Skin epidermis (tissue), 12 donors: ENCODE results near the gene CC2D2A.
"Not testable (repeated sequence)": the region's sequence is repeated elsewhere in the genome, so short reads cannot be mapped to it uniquely, and the experiment has no call there.

Experiments
- H3K27ac ChIP-seq, 21 experiments: fragments of 200-600 bp; sonication (generic) in 11 of 21; one replicate each; pipeline ENCODE4 v1.5.0; 2020; ENCODE audit warnings: mild to moderate bottlenecking in 3 of 21, inconsistent platforms in 2 of 21, moderate library complexity in 2 of 21
- H3K4me3 ChIP-seq, 7 experiments: fragments of 200-600 bp; sonication (generic) in 2 of 7; one replicate each; pipeline ENCODE4 v1.5.0; 2020; ENCODE audit warnings: inconsistent platforms in 2 of 7, mild to moderate bottlenecking in 2 of 7, moderate library complexity in 1 of 7

CC2D2A gene

DNA sequence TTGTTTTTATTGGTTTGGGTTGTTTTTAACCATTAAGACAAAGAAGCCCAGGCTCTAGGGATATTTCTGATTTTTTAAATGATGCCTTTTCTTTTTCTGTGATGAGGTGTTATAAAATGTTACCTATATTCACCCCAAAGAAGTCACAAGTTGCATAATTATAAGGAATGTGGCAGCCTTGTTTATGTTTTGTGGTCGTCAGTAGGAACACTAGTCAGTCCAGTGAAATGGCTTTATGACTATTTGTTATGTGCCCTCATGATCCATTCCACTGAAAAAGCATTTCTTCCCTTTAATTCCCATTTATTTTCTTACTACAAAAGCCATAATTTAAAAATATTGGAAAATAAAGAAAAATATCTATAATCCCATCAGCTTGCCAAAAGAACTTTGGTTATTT lies 34.4 kb downstream of the CC2D2A start:
- Histone ChIP-seq H3K27ac (no peak overlapping the region), H3K4me3 (no peak overlapping the region)

GRCh38 chr4:15506464-15506863 lies 36.8 kb downstream of the CC2D2A start:
- H3K4me3 ChIP-seq, result no peak overlapping the region
- no peak overlapping the region for H3K27ac ChIP-seq

GRCh38 chr4:15507679-15508078 lies 38.0 kb downstream of the CC2D2A start:
- no peak overlapping the region for H3K4me3 ChIP-seq
- H3K27ac ChIP-seq, result no peak overlapping the region

- H3K27ac ChIP-seq, result no peak overlapping the region
- H3K4me3 ChIP-seq, result no peak overlapping the region
These were observed 41.3 kb downstream of the CC2D2A start for GRCh38 chr4:15510961-15511360.

GRCh38 chr4:15513545-15513944 lies 43.9 kb downstream of the CC2D2A start:
- Histone ChIP-seq H3K27ac (no peak overlapping the region), H3K4me3 (no peak overlapping the region)

DNA sequence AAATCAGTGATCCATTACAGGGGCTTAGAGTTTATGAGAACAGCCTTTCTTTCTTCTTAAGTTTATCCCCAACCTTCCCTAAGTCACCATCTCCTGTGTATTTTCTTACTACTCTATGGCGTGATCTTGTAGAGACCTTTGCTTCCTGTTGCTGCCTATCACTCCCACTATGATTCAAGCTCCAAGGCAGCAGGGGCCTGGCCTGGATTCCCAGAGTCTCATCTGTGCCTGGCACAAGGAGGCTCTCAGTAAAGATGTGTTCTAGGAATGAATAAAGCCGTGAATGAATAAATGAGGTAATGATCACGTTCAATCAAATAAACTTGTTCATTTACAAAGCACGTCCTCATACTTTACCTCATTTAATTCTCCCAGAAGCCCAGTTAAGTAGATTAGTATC lies 45.4 kb downstream of the CC2D2A start:
- no peak overlapping the region for H3K27ac ChIP-seq
- no peak overlapping the region for H3K4me3 ChIP-seq

GRCh38 chr4:15516494-15516893 lies 46.8 kb downstream of the CC2D2A start:
- H3K27ac ChIP-seq, result no peak overlapping the region
- H3K4me3 ChIP-seq, result no peak overlapping the region

GRCh38 chr4:15517681-15518080 lies 48.0 kb downstream of the CC2D2A start:
- H3K4me3 ChIP-seq, result not testable (repeated sequence)

DNA sequence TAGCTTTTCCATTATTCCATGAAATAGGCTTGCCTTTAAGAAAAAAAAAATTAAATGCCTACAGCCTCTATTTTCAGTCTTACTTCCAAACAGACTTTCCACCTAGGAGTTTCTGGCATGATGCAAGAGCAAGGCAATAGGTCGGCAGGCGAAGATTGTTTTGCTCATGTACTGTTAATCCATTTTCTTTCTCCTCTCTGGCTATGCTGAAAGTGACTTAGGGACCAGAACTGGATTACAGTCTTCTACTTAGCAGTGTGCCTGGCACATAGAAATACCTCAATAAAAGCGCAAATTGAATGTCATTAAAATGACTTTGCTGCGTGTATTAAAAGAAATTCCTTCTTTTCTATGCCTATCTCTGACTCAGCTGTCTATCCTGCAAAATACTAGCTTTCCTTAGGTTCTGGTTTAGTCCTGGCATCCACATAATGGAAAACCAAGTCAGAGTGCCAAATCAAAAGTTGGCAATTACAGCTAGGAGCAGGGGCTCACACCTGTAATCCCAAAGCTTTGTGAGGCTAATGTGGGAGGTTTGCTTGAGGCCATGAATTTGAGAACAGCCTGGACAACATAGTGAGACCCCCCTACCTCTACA lies 51.9 kb downstream of the CC2D2A start:
- H3K4me3 ChIP-seq, result no peak overlapping the region
- no peak overlapping the region for H3K27ac ChIP-seq

More at GRCh38 chr4:15517681-15518080, 48.0 kb downstream of the CC2D2A start:
- not testable (repeated sequence) for H3K27ac ChIP-seq

DNA sequence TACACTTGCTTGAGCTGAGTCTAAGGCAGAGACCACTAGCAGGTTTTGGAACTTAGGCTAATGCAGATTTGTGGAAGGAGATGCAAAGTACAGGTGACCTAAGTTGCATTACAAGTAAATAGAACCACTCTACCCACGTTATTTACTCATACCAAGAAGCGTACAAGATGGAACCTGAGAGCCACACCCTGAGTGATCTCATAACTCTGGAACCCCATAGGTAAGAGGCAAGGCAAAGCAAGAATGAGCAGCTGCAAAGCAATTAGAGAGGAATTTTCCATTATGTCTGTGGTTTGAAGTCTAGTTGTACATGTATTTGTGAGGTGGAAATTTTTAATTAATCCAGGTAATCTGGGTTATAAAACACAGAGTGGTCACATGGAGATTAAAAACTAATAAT lies 55.4 kb downstream of the CC2D2A start:
- Histone ChIP-seq H3K4me3 (no peak overlapping the region), H3K27ac (peak overlapping the region in 7 of 21 experiments; percentile 6 to 72 (median 50))

DNA sequence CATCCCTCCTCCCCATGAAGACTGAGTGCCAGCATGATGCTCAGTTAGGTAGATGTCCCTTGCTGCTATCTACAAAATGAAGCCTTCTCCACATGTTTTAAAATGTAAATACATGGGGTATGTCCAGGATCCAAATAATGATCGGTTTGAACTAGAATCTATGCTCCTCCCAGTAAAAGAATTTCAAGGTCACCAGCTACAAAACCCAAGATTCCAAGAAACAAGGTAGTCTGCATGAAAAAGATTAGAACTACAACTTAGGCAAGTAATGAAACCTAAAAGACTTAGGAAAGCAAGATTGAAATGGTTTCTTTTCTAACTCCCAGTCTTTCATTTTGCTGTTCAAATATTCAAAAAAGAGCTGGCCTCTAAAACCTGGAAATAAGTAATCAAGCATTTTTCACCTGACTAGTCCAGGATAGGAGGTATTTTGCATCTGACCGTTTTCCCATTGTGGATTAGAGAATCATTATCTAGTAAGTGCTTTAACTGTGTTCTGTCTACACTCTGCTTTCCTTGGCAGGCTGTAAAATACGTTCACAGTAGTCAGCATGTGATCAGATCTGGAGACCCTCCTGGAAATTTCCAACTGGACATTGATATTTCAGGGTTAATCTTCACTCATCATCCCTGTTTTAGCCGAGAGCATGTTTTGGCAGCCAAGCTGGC lies 57.4 kb downstream of the CC2D2A start:
- Histone ChIP-seq H3K27ac (no peak overlapping the region), H3K4me3 (no peak overlapping the region)

DNA sequence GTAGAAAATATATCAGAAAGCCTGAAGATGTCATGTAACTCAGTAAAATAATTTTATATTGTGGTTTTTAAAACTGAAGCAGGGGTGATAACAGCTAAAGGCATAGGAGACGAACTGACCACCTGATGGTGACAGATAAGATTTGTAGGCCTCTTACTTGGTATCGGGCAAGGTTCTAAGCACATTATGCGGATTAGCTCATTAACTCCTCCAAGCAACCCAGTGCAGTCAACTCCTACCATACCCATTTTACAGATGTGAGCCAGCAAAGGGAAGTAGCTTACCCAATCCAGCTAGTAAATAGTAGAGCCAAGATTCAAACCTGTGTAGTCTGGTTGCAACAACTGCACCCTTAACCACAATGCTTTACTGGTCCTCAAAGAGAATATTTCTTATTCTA lies 62.1 kb downstream of the CC2D2A start:
- H3K27ac ChIP-seq, result no peak overlapping the region
- H3K4me3 ChIP-seq, result no peak overlapping the region

- no peak overlapping the region for H3K27ac ChIP-seq
- H3K4me3 ChIP-seq, result no peak overlapping the region
These were observed 64.1 kb downstream of the CC2D2A start for GRCh38 chr4:15533817-15534216.

DNA sequence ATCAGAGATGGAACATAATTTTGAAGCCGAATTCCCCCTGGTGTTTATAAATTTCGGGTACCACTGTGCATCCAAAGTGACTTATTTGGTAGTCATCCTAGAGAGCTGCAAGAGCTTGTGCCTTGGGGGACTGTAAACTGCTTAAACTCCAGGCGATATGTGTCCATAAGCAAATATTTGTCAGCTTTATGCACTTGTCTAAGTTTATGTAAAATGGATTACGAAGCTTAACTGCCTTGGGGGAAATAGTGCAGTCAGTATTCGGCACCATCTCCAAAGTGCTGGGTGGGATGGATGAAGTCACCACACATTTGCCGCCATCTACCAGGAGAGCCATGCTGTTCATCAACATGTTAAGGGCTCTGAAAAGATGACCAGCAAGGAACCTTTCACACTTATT lies 65.9 kb downstream of the CC2D2A start:
- Histone ChIP-seq H3K4me3 (no peak overlapping the region), H3K27ac (no peak overlapping the region)

DNA sequence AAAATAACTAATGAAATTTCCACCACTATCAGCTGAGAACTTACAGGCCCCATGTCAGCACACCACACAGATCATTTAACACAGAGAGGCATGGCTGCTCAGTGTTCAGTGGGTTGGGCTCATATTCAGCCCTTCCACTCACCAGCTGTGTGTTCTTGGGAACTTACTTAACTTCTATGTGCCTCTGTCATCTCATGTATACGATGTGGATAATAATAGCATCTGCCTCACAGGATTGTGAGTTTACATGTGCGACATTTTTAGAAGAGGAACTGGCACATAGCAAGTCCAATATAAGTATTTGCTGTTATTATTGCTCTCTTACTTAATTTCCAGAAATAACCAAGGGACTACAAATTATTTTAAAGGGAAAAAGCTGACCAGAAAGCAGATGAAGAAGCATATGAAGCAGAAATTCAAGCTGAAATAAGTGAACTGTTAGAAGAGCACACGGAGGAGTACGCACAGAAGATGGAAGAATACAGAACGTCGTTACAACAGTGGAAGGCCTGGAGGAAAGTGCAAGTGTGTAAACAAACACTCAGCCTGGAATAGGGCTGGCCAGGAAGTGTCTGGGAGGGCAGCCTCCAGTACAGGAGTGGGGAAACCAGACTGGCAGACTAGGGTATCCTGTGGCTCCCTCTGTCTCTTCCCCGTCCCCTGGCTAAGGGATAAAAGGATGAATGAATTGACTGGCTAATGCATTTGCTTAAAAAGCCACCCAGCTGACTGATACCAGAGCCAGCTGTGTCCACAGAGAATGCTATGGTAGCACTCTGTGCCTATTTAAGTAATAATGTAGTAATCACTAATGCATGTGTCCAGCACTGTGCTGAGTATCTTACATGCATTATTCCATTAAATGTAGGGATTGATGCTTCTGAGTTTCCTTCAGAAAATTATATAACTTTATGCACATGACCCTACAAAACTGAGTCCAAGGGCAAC lies 67.1 kb downstream of the CC2D2A start:
- H3K27ac ChIP-seq, result no peak overlapping the region

GRCh38 chr4:15541941-15542340 lies 72.3 kb downstream of the CC2D2A start:
- H3K27ac ChIP-seq, result no peak overlapping the region
- no peak overlapping the region for H3K4me3 ChIP-seq

More for the DNA sequence above, 67.1 kb downstream of the CC2D2A start:
- no peak overlapping the region for H3K4me3 ChIP-seq

DNA sequence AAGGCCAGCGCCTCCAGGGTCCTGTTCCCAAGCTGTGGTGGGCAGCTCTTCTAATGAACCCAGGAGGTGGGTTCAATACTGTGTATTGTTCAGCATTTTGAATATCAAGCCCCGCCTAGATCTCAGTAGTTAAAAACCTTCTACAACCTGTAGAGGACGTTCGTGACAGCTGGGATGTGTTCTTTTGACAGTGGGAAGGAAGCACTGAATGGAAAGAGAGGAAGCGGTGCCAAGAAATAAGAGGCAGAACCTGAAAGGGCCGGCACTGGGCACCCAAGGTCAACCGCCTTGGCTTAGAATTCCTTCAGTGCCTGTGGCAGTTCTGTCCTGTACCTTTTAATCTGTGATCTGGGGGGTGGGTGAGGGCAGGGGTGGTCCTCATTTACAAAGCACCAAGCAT lies 73.1 kb downstream of the CC2D2A start:
- no peak overlapping the region for H3K27ac ChIP-seq
- H3K4me3 ChIP-seq, result no peak overlapping the region

- no peak overlapping the region for H3K27ac ChIP-seq
These were observed 74.0 kb downstream of the CC2D2A start for GRCh38 chr4:15543537-15544247.

DNA sequence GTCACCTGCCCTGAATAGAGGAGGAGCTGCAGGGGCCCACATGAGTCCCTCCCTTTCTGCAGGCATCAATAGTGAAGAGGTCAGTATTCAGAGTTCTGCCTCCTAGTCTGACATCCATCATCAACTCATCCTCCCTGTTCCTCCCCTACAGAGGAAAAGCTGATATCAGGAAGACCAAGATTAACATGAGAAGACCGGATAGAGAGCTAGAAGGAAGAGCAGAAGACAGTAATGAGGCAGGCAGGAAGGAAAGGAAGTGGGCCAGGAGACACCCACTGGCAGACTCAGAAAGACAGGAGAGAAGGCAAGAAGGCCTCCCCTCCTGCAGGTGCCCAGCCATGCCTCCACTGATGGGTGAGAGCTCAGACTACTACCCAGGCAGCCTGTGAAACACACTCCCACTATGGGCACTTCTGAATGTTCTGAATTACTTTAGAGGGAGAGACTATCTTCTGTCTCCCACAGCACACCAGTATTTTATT lies 74.6 kb downstream of the CC2D2A start:
- Histone ChIP-seq H3K27ac (no peak overlapping the region), H3K4me3 (no peak overlapping the region)

More at GRCh38 chr4:15543537-15544247, 74.0 kb downstream of the CC2D2A start:
- no peak overlapping the region for H3K4me3 ChIP-seq

- Histone ChIP-seq H3K27ac (no peak overlapping the region), H3K4me3 (no peak overlapping the region)
These were observed 75.7 kb downstream of the CC2D2A start for GRCh38 chr4:15545371-15545770.
